ENCODE measurements around the gene MYL9. TPM values are rescaled to one million over a fixed set of nuclear protein-coding genes. Genes with fewer than 3 reads are reported as not detected.
A peak's percentile ranks its signal among the peaks of the same experiment; 100 is the strongest.

MYL9 gene
- total RNA-seq, 1 experiment from 2014 or later, result 382 TPM

DNA sequence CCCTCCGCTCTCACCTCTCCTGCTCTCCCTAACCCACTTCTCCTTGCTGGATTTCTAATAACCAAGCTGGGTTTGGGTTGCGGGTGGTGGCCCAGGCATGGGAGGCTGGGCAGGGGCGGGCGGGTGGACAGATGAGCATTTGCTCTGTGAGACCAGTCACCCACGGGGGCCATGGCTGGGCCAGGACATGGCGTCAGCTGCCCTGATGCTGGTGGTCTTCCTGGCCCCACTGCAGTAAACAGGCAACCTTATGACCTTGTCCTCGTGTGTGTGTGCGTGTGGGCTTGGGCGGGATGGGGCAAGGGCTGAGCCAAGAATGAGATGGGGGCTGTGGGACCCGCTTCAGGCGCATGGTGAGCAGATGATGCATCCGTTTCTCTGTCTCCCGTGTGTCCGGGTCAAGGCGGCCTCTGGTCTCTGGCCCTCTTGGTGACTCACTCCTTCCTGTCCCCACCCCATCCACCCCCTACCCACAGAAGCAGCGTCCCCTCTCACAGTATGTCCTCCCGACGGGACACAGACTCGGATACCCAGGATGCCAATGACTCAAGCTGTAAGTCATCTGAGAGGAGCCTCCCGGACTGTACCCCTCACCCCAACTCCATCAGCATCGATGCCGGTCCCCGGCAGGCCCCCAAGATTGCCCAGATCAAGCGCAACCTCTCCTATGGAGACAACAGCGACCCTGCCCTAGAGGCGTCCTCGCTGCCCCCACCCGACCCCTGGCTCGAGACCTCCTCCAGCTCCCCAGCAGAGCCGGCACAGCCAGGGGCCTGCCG is 41.4 kb upstream of the MYL9 start:
- Mint-ChIP-seq H3K36me3 (ENCODE audit: insufficient read depth, unreplicated experiment) (peaks cover 55% of the 10 kb centered on the region), H3K4me1 (ENCODE audit: low read depth, unreplicated experiment) (no peaks in the 10 kb centered on the region), H3K4me3 (ENCODE audit: unreplicated experiment) (no peak overlapping the region), H3K27ac (ENCODE audit: unreplicated experiment) (no peak overlapping the region), H3K27me3 (ENCODE audit: insufficient read depth, unreplicated experiment) (no peaks in the 10 kb centered on the region), H3K9me3 (ENCODE audit: unreplicated experiment) (no peaks in the 10 kb centered on the region)
- H3K4me1 ChIP-seq, result no peaks in the 10 kb centered on the region; the same call in 1 of the 2 replicates
- BruUV-seq (replicated peaks), result TSS peak; percentile 17
- H3K9me3 ChIP-seq, result no peaks in the 10 kb centered on the region
- intact Hi-C loops (cut with micrococcal nuclease; ENCODE audit: unreplicated experiment), result no loop called here
- TF ChIP-seq, protein P1, sequence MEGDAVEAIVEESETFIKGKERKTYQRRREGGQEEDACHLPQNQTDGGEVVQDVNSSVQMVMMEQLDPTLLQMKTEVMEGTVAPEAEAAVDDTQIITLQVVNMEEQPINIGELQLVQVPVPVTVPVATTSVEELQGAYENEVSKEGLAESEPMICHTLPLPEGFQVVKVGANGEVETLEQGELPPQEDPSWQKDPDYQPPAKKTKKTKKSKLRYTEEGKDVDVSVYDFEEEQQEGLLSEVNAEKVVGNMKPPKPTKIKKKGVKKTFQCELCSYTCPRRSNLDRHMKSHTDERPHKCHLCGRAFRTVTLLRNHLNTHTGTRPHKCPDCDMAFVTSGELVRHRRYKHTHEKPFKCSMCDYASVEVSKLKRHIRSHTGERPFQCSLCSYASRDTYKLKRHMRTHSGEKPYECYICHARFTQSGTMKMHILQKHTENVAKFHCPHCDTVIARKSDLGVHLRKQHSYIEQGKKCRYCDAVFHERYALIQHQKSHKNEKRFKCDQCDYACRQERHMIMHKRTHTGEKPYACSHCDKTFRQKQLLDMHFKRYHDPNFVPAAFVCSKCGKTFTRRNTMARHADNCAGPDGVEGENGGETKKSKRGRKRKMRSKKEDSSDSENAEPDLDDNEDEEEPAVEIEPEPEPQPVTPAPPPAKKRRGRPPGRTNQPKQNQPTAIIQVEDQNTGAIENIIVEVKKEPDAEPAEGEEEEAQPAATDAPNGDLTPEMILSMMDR (IDR thresholded peaks at IDR 0.05; ENCODE audit: insufficient read depth in 1 of 2, low read depth in 1 of 2, low read length in 1 of 2, severe bottlenecking in 1 of 2, unreplicated experiment in 1 of 2), result no peak
- peaks cover 10% of the 10 kb centered on the region for H3K36me3 ChIP-seq (ENCODE audit: control insufficient read depth, insufficient read depth, low read length)
- DNase-seq, result no peak
- no peak overlapping the region for H3K4me3 ChIP-seq (ENCODE audit: low read depth, low read length)
- ChIA-PET POLR2A (no interaction called here), CTCF (no interaction called here)
- no peaks in the 10 kb centered on the region for H3K27me3 ChIP-seq (replicated peaks; ENCODE audit: control insufficient read depth, insufficient read depth, low read length)

DNA sequence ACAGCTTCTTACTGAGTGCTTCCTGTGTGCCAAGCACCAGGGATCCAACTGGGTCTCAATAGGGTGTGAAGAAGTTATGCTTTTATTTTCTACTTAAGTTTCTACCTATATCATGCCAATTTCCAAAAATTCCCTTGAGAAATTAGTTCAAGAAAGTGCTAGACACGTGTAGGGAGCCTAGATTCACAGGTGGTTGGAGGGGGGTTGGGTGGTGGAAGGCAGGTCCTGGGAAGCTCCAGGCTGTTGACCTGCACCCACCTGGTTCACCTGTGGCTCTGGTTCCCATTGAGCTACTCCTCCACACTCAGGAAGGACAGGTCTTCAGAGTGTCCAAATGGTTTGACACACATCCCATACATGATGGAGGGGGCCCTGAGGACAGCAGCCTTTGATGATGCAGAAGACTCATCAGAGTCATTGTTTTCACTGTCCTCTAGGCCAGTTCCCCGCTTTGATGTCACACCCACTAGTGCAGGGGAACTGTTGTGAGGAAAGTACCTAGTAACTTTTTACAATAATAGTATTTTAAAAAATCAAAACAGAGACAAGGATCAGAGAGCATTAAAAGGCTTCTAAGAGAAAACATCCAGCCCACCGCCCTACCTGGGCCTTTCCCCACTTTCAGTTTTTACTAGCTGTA is 39.8 kb upstream of the MYL9 start:
- ChIA-PET CTCF (interaction anchor here (0.6 to 0.7 kb wide), 2 partner anchors 111 to 338 kb away, joined by 3 read pairs; no protein-coding TSS in a partner anchor), POLR2A (no interaction called here)
- Histone ChIP-seq H3K4me3 (ENCODE audit: low read depth, low read length) (no peak overlapping the region), H3K4me1 (no peaks in the 10 kb centered on the region; the same call in 1 of the 2 replicates), H3K27me3 (replicated peaks; ENCODE audit: control insufficient read depth, insufficient read depth, low read length) (no peaks in the 10 kb centered on the region), H3K9me3 (no peaks in the 10 kb centered on the region), H3K36me3 (ENCODE audit: control insufficient read depth, insufficient read depth, low read length) (peaks cover 6% of the 10 kb centered on the region)
- Mint-ChIP-seq H3K27ac (ENCODE audit: unreplicated experiment) (no peak overlapping the region), H3K4me1 (ENCODE audit: low read depth, unreplicated experiment) (no peaks in the 10 kb centered on the region), H3K27me3 (ENCODE audit: insufficient read depth, unreplicated experiment) (no peaks in the 10 kb centered on the region), H3K36me3 (ENCODE audit: insufficient read depth, unreplicated experiment) (peaks cover 47% of the 10 kb centered on the region), H3K4me3 (ENCODE audit: unreplicated experiment) (no peak overlapping the region), H3K9me3 (ENCODE audit: unreplicated experiment) (no peaks in the 10 kb centered on the region)
- no TSS peak for BruUV-seq (replicated peaks)
- DNase-seq, result no peak
- TF ChIP-seq, protein P1 (IDR thresholded peaks at IDR 0.05; ENCODE audit: insufficient read depth in 1 of 2, low read depth in 1 of 2, low read length in 1 of 2, severe bottlenecking in 1 of 2, unreplicated experiment in 1 of 2), result no peak
- intact Hi-C loops (cut with micrococcal nuclease; ENCODE audit: unreplicated experiment), result no loop called here

DNA sequence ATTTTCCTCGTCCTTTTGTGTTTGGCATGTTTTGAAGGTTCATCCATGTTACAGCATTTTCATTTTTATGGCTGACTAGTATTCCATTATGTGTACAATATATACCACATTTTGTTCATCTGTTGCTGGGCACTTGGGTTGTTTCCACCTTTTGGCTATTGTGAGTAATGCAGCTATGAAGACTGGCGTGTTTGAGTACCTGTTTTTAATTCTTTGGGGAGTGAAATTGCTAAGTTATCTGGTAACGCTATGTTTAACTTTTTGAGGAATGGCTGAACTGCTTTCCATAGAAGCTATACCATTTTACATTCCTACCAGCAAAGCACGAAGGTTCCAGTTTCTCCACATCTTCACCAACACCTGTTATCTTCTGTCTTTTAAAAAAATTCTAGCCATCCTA is 37.0 kb upstream of the MYL9 start:
- Mint-ChIP-seq H3K27me3 (ENCODE audit: insufficient read depth, unreplicated experiment) (no peaks in the 10 kb centered on the region), H3K27ac (ENCODE audit: unreplicated experiment) (no peak overlapping the region), H3K36me3 (ENCODE audit: insufficient read depth, unreplicated experiment) (peaks cover 57% of the 10 kb centered on the region), H3K4me3 (ENCODE audit: unreplicated experiment) (no peak overlapping the region), H3K9me3 (ENCODE audit: unreplicated experiment) (no peaks in the 10 kb centered on the region), H3K4me1 (ENCODE audit: low read depth, unreplicated experiment) (no peaks in the 10 kb centered on the region)
- Histone ChIP-seq H3K9me3 (no peaks in the 10 kb centered on the region), H3K27me3 (replicated peaks; ENCODE audit: control insufficient read depth, insufficient read depth, low read length) (no peaks in the 10 kb centered on the region), H3K4me1 (no peaks in the 10 kb centered on the region), H3K36me3 (ENCODE audit: control insufficient read depth, insufficient read depth, low read length) (peaks cover 8% of the 10 kb centered on the region), H3K4me3 (ENCODE audit: low read depth, low read length) (no peak overlapping the region)
- POLR2A ChIA-PET, result no interaction called here
- BruUV-seq (replicated peaks), result no TSS peak
- intact Hi-C loops (cut with micrococcal nuclease; ENCODE audit: unreplicated experiment), result no loop called here
- TF ChIP-seq, protein P1 (IDR thresholded peaks at IDR 0.05; ENCODE audit: insufficient read depth in 1 of 2, low read depth in 1 of 2, low read length in 1 of 2, severe bottlenecking in 1 of 2, unreplicated experiment in 1 of 2), result peak; percentile 14 to 34
- CTCF ChIA-PET, result no interaction called here
- DNase-seq, result no peak
